Measurements from ENCODE around the gene SARDH. TPM values are rescaled to one million over a fixed set of nuclear protein-coding genes. Genes with fewer than 3 reads are reported as not detected.
A peak's percentile ranks its signal among the peaks of the same experiment; 100 is the strongest.

Gene SARDH
- total and polyA plus RNA-seq, 2 of the 8 experiments (the other 6 are each of a cell fraction or from before 2014, with no cell fraction given) = 6.4 to 7.4 TPM

GRCh38 chr9:133737071-133737773 lies 930 bp downstream of the SARDH start:
- H4K20me1 ChIP-seq (replicated peaks in 1 of 2; ENCODE audit: control insufficient read depth in 1 of 2, insufficient read depth in 2 of 2, low read length in 2 of 2) = no peaks in the 10 kb centered on the region
- CTCF ChIA-PET (ENCODE audit: partially characterized antibody) = interaction anchor here (1.0 to 8.8 kb wide), 8 partner anchors 7 to 257 kb away, joined by 3 to 44 read pairs (median 4); no protein-coding TSS in a partner anchor
- no peak overlapping the region for H3K27ac ChIP-seq (ENCODE audit: low read depth, low read length)
- H2BK12ac ChIP-seq (ENCODE audit: low read depth, low read length) = peak overlapping the region; percentile 44; the same call in 1 of the 2 replicates
- peak overlapping the region; percentile 3; the same call in 1 of the 2 replicates for H2AK5ac ChIP-seq (ENCODE audit: low read depth, low read length)
- H3K14ac ChIP-seq (ENCODE audit: insufficient read length) = no peak overlapping the region
- FAIRE-seq = no peak
- no peaks in the 10 kb centered on the region for H3K27me3 ChIP-seq (replicated peaks in 1 of 4; ENCODE audit: control insufficient read depth in 3 of 4, extremely low read depth in 1 of 4, insufficient read depth in 3 of 4, low read length in 3 of 4)
- peak overlapping the region; percentile 44 for H3K4ac ChIP-seq (replicated peaks; ENCODE audit: insufficient read length, low read depth, low read length)
- H3K79me1 ChIP-seq (ENCODE audit: low read depth, low read length) = no peaks in the 10 kb centered on the region
- TF ChIP-seq RNF2 (IDR thresholded peaks at IDR 0.05; ENCODE audit: borderline replicate concordance, low read depth, low read length, missing control alignments, poor library complexity, severe bottlenecking) (no peak), ASH2L (IDR thresholded peaks at IDR 0.05; ENCODE audit: low read length) (no peak), EP300 (IDR thresholded peaks at IDR 0.05; ENCODE audit: borderline replicate concordance in 1 of 2, low read depth in 2 of 2, low read length in 2 of 2) (no peak)
- peak overlapping the region; percentile 75; the same call in 1 of the 2 replicates for H2BK5ac ChIP-seq (ENCODE audit: low read depth, low read length)
- no peak overlapping the region for H3K56ac ChIP-seq (replicated peaks; ENCODE audit: insufficient read length, low read depth, low read length)
- H3K4me1 ChIP-seq (replicated peaks in 1 of 4; ENCODE audit: control insufficient read depth in 3 of 4, insufficient read depth in 4 of 4, low read length in 3 of 4) = peaks cover 0 to 29% (median 23%) of the 10 kb centered on the region in 4 experiments; a peak in 6 of 7 replicates
- peak overlapping the region; percentile 90; the same call in 1 of the 2 replicates for H2BK15ac ChIP-seq (ENCODE audit: low read length)
- peak overlapping the region in 3 of 4 experiments; percentile 12 to 50 (median 26); a peak in 4 of 8 replicates for H3K4me3 ChIP-seq (ENCODE audit: extremely low read depth in 1 of 4, insufficient read depth in 2 of 4, low read depth in 3 of 4, low read length in 4 of 4)
- peak overlapping the region; percentile 6; the same call in 1 of the 2 replicates for H2BK20ac ChIP-seq (ENCODE audit: low read length)
- H3K79me2 ChIP-seq (ENCODE audit: control insufficient read depth in 1 of 2, insufficient read depth in 2 of 2, low read length in 2 of 2) = no peaks in the 10 kb centered on the region
- H3K36me3 ChIP-seq (ENCODE audit: control insufficient read depth in 2 of 4, insufficient read depth in 4 of 4, low read length in 3 of 4) = no peaks in the 10 kb centered on the region
- no peak overlapping the region for H4K5ac ChIP-seq (ENCODE audit: insufficient read length, low read depth, low read length)
- POLR2A ChIA-PET (ENCODE audit: partially characterized antibody) = interaction anchor here (1.0 kb wide), 1 partner anchor 140 kb away, joined by 3 read pairs; no protein-coding TSS in a partner anchor
- H2AFZ ChIP-seq (ENCODE audit: low read length) = no peak overlapping the region
- no peak overlapping the region for H3K23ac ChIP-seq (ENCODE audit: insufficient read length)
- H3K23me2 ChIP-seq (ENCODE audit: low read depth, low read length) = peaks cover 2% of the 10 kb centered on the region; the same call in 1 of the 2 replicates
- WGBS, 2 experiments (ENCODE audit: extremely low coverage in 1 of 2, insufficient coverage in 1 of 2, insufficient read length in 1 of 2, insufficient replicate concordance in 2 of 2, low coverage in 1 of 2, low lambda C conversion rate in 2 of 2, missing lambda C conversion rate in 1 of 2) = 87% methylated on average over 15 of the region's 15 CpGs; no CpG with 5 or more reads in 1 of the 2 experiments
- no peaks in the 10 kb centered on the region for H3K9me3 ChIP-seq (ENCODE audit: insufficient read depth in 2 of 2, low read depth in 1 of 2, low read length in 1 of 2)
- no peak for DNase-seq (ENCODE audit: low read depth in 1 of 2, low spot score in 2 of 2)
- H2BK120ac ChIP-seq (replicated peaks; ENCODE audit: low read depth, low read length) = no peak overlapping the region
- H3K18ac ChIP-seq (ENCODE audit: extremely low read depth, low read length) = peak overlapping the region; percentile 48
- no peak overlapping the region for H3K9ac ChIP-seq (replicated peaks in 1 of 4; ENCODE audit: extremely low read depth in 1 of 4, low read depth in 3 of 4, low read length in 3 of 4)
- H4K91ac ChIP-seq (replicated peaks; ENCODE audit: insufficient read length, low read length) = peak overlapping the region; percentile 11
- H4K8ac ChIP-seq (ENCODE audit: extremely low read depth, insufficient read depth, low read length) = no peak overlapping the region; the same call in 1 of the 2 replicates
- H3K4me2 ChIP-seq (ENCODE audit: insufficient read depth in 1 of 2, low read depth in 2 of 2, low read length in 2 of 2) = peak overlapping the region; percentile 57 to 63
